ENCODE data around the gene DOK6.

Gene DOK6

GRCh38 chr18:69399253-69399652 is 1.4 kb upstream of the DOK6 start:
- H3K36me3 Mint-ChIP-seq (ENCODE audit: insufficient read depth) = no peaks in the 10 kb centered on the region
- H3K4me3 Mint-ChIP-seq = no peak overlapping the region
- no peaks in the 10 kb centered on the region for H3K9me3 Mint-ChIP-seq
- ATAC-seq (replicated peaks) = no peak
- H3K4me1 Mint-ChIP-seq (ENCODE audit: low read depth in 2 of 2) = peaks cover 10 to 13% of the 10 kb centered on the region in 2 donors
- no peak for DNase-seq
- peaks cover 35 to 79% of the 10 kb centered on the region in 2 donors for H3K27me3 Mint-ChIP-seq
- no peak overlapping the region for H3K27ac Mint-ChIP-seq

GRCh38 chr18:69400976-69401225 is 213 bp downstream of the DOK6 start:
- H3K4me3 Mint-ChIP-seq = no peak overlapping the region
- DNase-seq = no peak
- no peak for ATAC-seq (replicated peaks)

GRCh38 chr18:69401226-69401971 is 711 bp downstream of the DOK6 start:
- DNase-seq = no peak
- Mint-ChIP-seq H3K36me3 (ENCODE audit: insufficient read depth) (no peaks in the 10 kb centered on the region), H3K9me3 (no peaks in the 10 kb centered on the region), H3K27ac (no peak overlapping the region), H3K27me3 (peaks cover 46 to 79% of the 10 kb centered on the region in 2 donors), H3K4me3 (peak overlapping the region in 1 of 2 donors; percentile 34), H3K4me1 (ENCODE audit: low read depth in 2 of 2) (peaks cover 10 to 13% of the 10 kb centered on the region in 2 donors)
- ATAC-seq (replicated peaks) = no peak

More at GRCh38 chr18:69400976-69401225, 213 bp downstream of the DOK6 start:
- no peaks in the 10 kb centered on the region for H3K36me3 Mint-ChIP-seq (ENCODE audit: insufficient read depth)
- H3K4me1 Mint-ChIP-seq (ENCODE audit: low read depth in 2 of 2) = peaks cover 10 to 13% of the 10 kb centered on the region in 2 donors
- no peaks in the 10 kb centered on the region for H3K9me3 Mint-ChIP-seq
- no peak overlapping the region for H3K27ac Mint-ChIP-seq
- peaks cover 46 to 75% of the 10 kb centered on the region in 2 donors for H3K27me3 Mint-ChIP-seq

GRCh38 chr18:69401972-69402532 is 1.4 kb downstream of the DOK6 start:
- Mint-ChIP-seq H3K4me1 (ENCODE audit: low read depth in 2 of 2) (peaks cover 10 to 13% of the 10 kb centered on the region in 2 donors), H3K27me3 (peaks cover 46 to 79% of the 10 kb centered on the region in 2 donors), H3K4me3 (peak overlapping the region in 1 of 2 donors; percentile 34), H3K36me3 (ENCODE audit: insufficient read depth) (no peaks in the 10 kb centered on the region), H3K27ac (no peak overlapping the region), H3K9me3 (no peaks in the 10 kb centered on the region)
- no peak for ATAC-seq (replicated peaks)
- DNase-seq = no peak

- DNase-seq = no peak
- Mint-ChIP-seq H3K9me3 (no peaks in the 10 kb centered on the region), H3K4me3 (no peak overlapping the region), H3K27me3 (peaks cover 46 to 74% of the 10 kb centered on the region in 2 donors), H3K27ac (no peak overlapping the region), H3K4me1 (ENCODE audit: low read depth in 2 of 2) (peaks cover 10 to 13% of the 10 kb centered on the region in 2 donors), H3K36me3 (ENCODE audit: insufficient read depth) (no peaks in the 10 kb centered on the region)
- no peak for ATAC-seq (replicated peaks)
Measured at GRCh38 chr18:69402533-69402989, 1.9 kb downstream of the DOK6 start.

GRCh38 chr18:69408522-69408921 is 7.8 kb downstream of the DOK6 start:
- DNase-seq (no peak), ATAC-seq (replicated peaks) (no peak)
- H3K9me3 Mint-ChIP-seq = no peaks in the 10 kb centered on the region
- H3K4me1 Mint-ChIP-seq (ENCODE audit: low read depth in 2 of 2) = no peaks in the 10 kb centered on the region
- no peak overlapping the region for H3K4me3 Mint-ChIP-seq
- H3K27me3 Mint-ChIP-seq = peaks cover 12 to 31% of the 10 kb centered on the region in 2 donors
- no peaks in the 10 kb centered on the region for H3K36me3 Mint-ChIP-seq (ENCODE audit: insufficient read depth)
- H3K27ac Mint-ChIP-seq = no peak overlapping the region

GRCh38 chr18:69411199-69411598 is 10.5 kb downstream of the DOK6 start:
- Mint-ChIP-seq H3K9me3 (no peaks in the 10 kb centered on the region), H3K36me3 (ENCODE audit: insufficient read depth) (no peaks in the 10 kb centered on the region), H3K27me3 (peaks cover 0 to 15% of the 10 kb centered on the region in 2 donors), H3K4me1 (ENCODE audit: low read depth in 2 of 2) (no peaks in the 10 kb centered on the region), H3K4me3 (no peak overlapping the region), H3K27ac (no peak overlapping the region)
- ATAC-seq (replicated peaks) (no peak), DNase-seq (no peak)

- H3K27me3 Mint-ChIP-seq = peaks cover 0 to 3% of the 10 kb centered on the region in 2 donors
- H3K27ac Mint-ChIP-seq = no peak overlapping the region
- no peak overlapping the region for H3K4me3 Mint-ChIP-seq
- ATAC-seq (replicated peaks) = no peak
- DNase-seq = no peak
- no peaks in the 10 kb centered on the region for H3K4me1 Mint-ChIP-seq (ENCODE audit: low read depth in 2 of 2)
- H3K36me3 Mint-ChIP-seq (ENCODE audit: insufficient read depth) = no peaks in the 10 kb centered on the region
- H3K9me3 Mint-ChIP-seq = no peaks in the 10 kb centered on the region
Measured at GRCh38 chr18:69414184-69414583, 13.5 kb downstream of the DOK6 start.

- peaks cover 0 to 4% of the 10 kb centered on the region in 2 donors for H3K27me3 Mint-ChIP-seq
- H3K27ac Mint-ChIP-seq = no peak overlapping the region
- no peaks in the 10 kb centered on the region for H3K4me1 Mint-ChIP-seq (ENCODE audit: low read depth in 2 of 2)
- no peak overlapping the region for H3K4me3 Mint-ChIP-seq
- no peaks in the 10 kb centered on the region for H3K9me3 Mint-ChIP-seq
- no peaks in the 10 kb centered on the region for H3K36me3 Mint-ChIP-seq (ENCODE audit: insufficient read depth)
- ATAC-seq (replicated peaks) = no peak
- DNase-seq = no peak
Measured at GRCh38 chr18:69432847-69433246, 32.2 kb downstream of the DOK6 start.

GRCh38 chr18:69435000-69435399 is 34.3 kb downstream of the DOK6 start:
- Mint-ChIP-seq H3K27ac (no peak overlapping the region), H3K4me3 (no peak overlapping the region), H3K9me3 (no peaks in the 10 kb centered on the region), H3K4me1 (ENCODE audit: low read depth in 2 of 2) (no peaks in the 10 kb centered on the region), H3K27me3 (peaks cover 0 to 4% of the 10 kb centered on the region in 2 donors), H3K36me3 (ENCODE audit: insufficient read depth) (no peaks in the 10 kb centered on the region)
- ATAC-seq (replicated peaks) = no peak
- no peak for DNase-seq

GRCh38 chr18:69444221-69444620 is 43.5 kb downstream of the DOK6 start:
- Mint-ChIP-seq H3K27ac (no peak overlapping the region), H3K36me3 (ENCODE audit: insufficient read depth) (no peaks in the 10 kb centered on the region), H3K4me3 (no peak overlapping the region), H3K27me3 (peaks cover 0 to 4% of the 10 kb centered on the region in 2 donors), H3K9me3 (no peaks in the 10 kb centered on the region), H3K4me1 (ENCODE audit: low read depth in 2 of 2) (no peaks in the 10 kb centered on the region)
- no peak for DNase-seq
- no peak for ATAC-seq (replicated peaks)

GRCh38 chr18:69447886-69448285 is 47.2 kb downstream of the DOK6 start:
- ATAC-seq (replicated peaks) (no peak), DNase-seq (no peak)
- Mint-ChIP-seq H3K36me3 (ENCODE audit: insufficient read depth) (no peaks in the 10 kb centered on the region), H3K27me3 (peaks cover 0 to 4% of the 10 kb centered on the region in 2 donors), H3K4me3 (no peak overlapping the region), H3K27ac (no peak overlapping the region), H3K9me3 (no peaks in the 10 kb centered on the region), H3K4me1 (ENCODE audit: low read depth in 2 of 2) (no peaks in the 10 kb centered on the region)

GRCh38 chr18:69455125-69455524 is 54.4 kb downstream of the DOK6 start:
- Mint-ChIP-seq H3K9me3 (no peaks in the 10 kb centered on the region), H3K4me3 (no peak overlapping the region), H3K27me3 (no peaks in the 10 kb centered on the region), H3K27ac (no peak overlapping the region), H3K36me3 (ENCODE audit: insufficient read depth) (no peaks in the 10 kb centered on the region), H3K4me1 (ENCODE audit: low read depth in 2 of 2) (no peaks in the 10 kb centered on the region)
- DNase-seq = no peak
- no peak for ATAC-seq (replicated peaks)

GRCh38 chr18:69469444-69469919 is 68.8 kb downstream of the DOK6 start:
- Mint-ChIP-seq H3K9me3 (no peaks in the 10 kb centered on the region), H3K4me3 (no peak overlapping the region), H3K27me3 (peaks cover 0 to 5% of the 10 kb centered on the region in 2 donors), H3K27ac (peak overlapping the region in 1 of 2 donors; percentile 35), H3K4me1 (ENCODE audit: low read depth in 2 of 2) (peaks cover 0 to 2% of the 10 kb centered on the region in 2 donors), H3K36me3 (ENCODE audit: insufficient read depth) (no peaks in the 10 kb centered on the region)
- DNase-seq = peak; percentile 11 to 18 (median 17)
- peak; percentile 76 for ATAC-seq (replicated peaks)
